Esophagus squamous epithelium (tissue), 5 donors: Measurements from ENCODE around the gene SRR. TPM values are rescaled to one million over a fixed set of nuclear protein-coding genes. Genes with fewer than 3 reads are reported as not detected.

Source experiments
- DNase-seq: peaks from one replicate; lab custom pipeline; 2025; lab: John Stamatoyannopoulos, UW
- H3K27ac ChIP-seq, 4 donors: fragments of 200-600 bp; sonication (generic); one replicate each; pipeline ENCODE4 v1.5.1; 2016 to 2019; ENCODE audit warnings: mild to moderate bottlenecking in 1 of 4
- H3K27me3 ChIP-seq, 4 donors: fragments of 200-600 bp; sonication (generic); 1 replicate in 3 of 4; 2 replicates in 1 of 4; pipeline versions ENCODE4 v1.5.1 to v1.6.0; 2017 to 2021; ENCODE audit warnings: antibody characterized with exemption in 1 of 4
- H3K36me3 ChIP-seq, 3 donors: fragments of 200-600 bp; sonication (generic); one replicate each; pipeline ENCODE4 v1.5.1; 2016 to 2019
- H3K4me1 ChIP-seq, 3 donors: fragments of 200-600 bp; sonication (generic); one replicate each; pipeline ENCODE4 v1.5.1; 2017 to 2019
- H3K4me3 ChIP-seq, 4 donors: fragments of 200-600 bp; sonication (generic); 1 replicate in 3 of 4; 2 replicates in 1 of 4; pipeline ENCODE4 v1.5.1; 2016 to 2019; ENCODE audit warnings: mild to moderate bottlenecking in 2 of 4, moderate library complexity in 1 of 4
- H3K9me3 ChIP-seq, 3 donors: fragments of 200-600 bp; sonication (generic); one replicate each; pipeline ENCODE4 v1.5.1; 2016 to 2019
- CTCF ChIP-seq, 6 experiments: fragments of 450-650 bp in 4 of 6; fragments of 200-600 bp in 2 of 6; sonication (generic) in 2 of 6; IDR thresholded peaks; one replicate each; pipeline ENCODE4 v1.5.1; 2016 to 2019; ENCODE audit warnings: antibody characterized with exemption in 6 of 6, mild to moderate bottlenecking in 4 of 6, moderate library complexity in 4 of 6
- POLR2A ChIP-seq, 4 donors: fragments of 450-650 bp; IDR thresholded peaks; one replicate each; pipeline ENCODE4 v1.6.1; 2017; ENCODE audit warnings: antibody characterized with exemption in 4 of 4, mild to moderate bottlenecking in 4 of 4, moderate library complexity in 3 of 4
- WGBS, 2 donors: methylation state at CpG; one replicate each; pipeline ENCODE4 v1.1.5; 2018; 5-methylcytosine and 5-hydroxymethylcytosine counted together
- intact Hi-C: fragments of 100-400 bp; cut with DNase I; formaldehyde crosslinking; loops from one replicate; pipeline ENCODE4 v1.15.0; 2022
- total RNA-seq, 4 donors: library from RNA; depleted of rRNA; stranded (reverse); fragments of >200 nt; gene quantifications; one replicate each; pipeline ENCODE4 v1.1.0, GENCODE V29; 2016
- donor health status: DM: yes; HTN: yes; CAD: no.

Gene SRR
- total RNA-seq, 4 donors from 2014 or later = 8.7 to 34.8 (median 15.8) TPM

- DNase-seq = no peak
- TF ChIP-seq POLR2A (IDR thresholded peaks at IDR 0.05) = no peak
- TF ChIP-seq CTCF (IDR thresholded peaks at IDR 0.05) = no peak
- peaks cover 23 to 97% (median 32%) of the 10 kb centered on the region in 3 donors for H3K36me3 ChIP-seq
- WGBS, 2 donors = 80 to 92% methylated on average over 9 of the region's 9 CpGs
- intact Hi-C loops = no loop called here
- no peaks in the 10 kb centered on the region for H3K9me3 ChIP-seq
- peaks cover 0 to 7% (median 0%) of the 10 kb centered on the region in 3 donors for H3K4me1 ChIP-seq
- H3K27me3 ChIP-seq = no peaks in the 10 kb centered on the region
- H3K27ac ChIP-seq = no peak overlapping the region
- H3K4me3 ChIP-seq = no peak overlapping the region
Observed at GRCh38 chr17:2279707-2280106, 24.0 kb upstream of the SRR start.

DNA sequence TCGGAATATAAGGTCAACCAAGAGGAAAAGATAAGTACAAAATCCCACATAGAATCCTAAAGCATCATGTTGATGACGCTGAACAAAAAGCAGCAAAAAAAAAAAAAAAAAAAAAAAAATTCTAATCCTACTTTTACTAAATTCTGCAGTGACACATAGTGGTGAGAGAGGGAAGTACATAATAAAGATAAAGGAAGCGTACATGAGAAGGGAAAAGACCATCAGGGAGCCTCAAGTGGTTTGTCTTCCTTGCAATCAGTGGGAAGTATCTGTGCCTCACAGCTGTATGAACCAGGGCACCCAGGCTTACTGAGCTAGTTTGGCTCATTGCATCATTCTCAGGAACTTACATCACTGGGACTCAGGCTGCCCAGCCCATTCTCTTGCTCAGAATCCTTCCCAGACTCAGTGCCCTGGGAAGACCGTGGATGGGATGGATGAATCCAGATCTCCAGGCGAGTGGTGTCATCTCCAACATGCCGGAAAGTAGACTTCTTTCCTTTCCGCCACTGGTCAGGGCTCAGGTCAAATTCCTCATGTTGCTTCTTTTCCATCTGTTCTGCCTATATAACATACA, 21.4 kb upstream of the SRR start:
- TF ChIP-seq CTCF (IDR thresholded peaks at IDR 0.05) (peak; percentile 28 to 67 (median 60)), POLR2A (IDR thresholded peaks at IDR 0.05) (no peak)
- Histone ChIP-seq H3K36me3 (peaks cover 23 to 100% (median 32%) of the 10 kb centered on the region in 3 donors), H3K27ac (peak overlapping the region in 1 of 4 donors; percentile 30), H3K27me3 (no peaks in the 10 kb centered on the region), H3K9me3 (no peaks in the 10 kb centered on the region), H3K4me3 (no peak overlapping the region), H3K4me1 (no peaks in the 10 kb centered on the region)
- intact Hi-C loops = no loop called here
- WGBS, 2 donors = 57 to 59% methylated on average over 7 of the region's 7 CpGs
- DNase-seq = no peak

DNA sequence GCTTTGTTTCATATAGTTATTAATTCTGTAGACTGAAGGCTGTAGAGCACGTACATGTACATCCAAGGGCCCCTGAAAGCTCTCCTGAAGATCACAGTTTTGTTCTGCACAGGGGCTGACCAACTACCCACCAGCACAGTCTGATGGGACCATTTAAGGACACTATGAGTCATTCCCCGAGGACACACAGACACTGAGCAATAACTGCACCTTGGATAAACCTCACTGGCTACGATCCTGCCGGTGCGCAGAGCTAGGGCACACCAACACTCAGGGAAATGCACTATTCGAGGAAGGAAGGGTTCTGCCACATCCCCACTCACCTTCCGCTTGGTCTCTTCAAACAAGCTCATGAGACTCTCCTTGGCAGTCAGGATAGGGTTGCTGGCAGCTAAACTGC, 20.4 kb upstream of the SRR start:
- Histone ChIP-seq H3K9me3 (no peaks in the 10 kb centered on the region), H3K4me3 (no peak overlapping the region), H3K36me3 (peaks cover 23 to 100% (median 32%) of the 10 kb centered on the region in 3 donors), H3K4me1 (no peaks in the 10 kb centered on the region), H3K27me3 (no peaks in the 10 kb centered on the region), H3K27ac (no peak overlapping the region)
- intact Hi-C loops = no loop called here
- WGBS, 2 donors = 76 to 85% methylated on average over 5 to 7 of the region's 7 CpGs
- DNase-seq = no peak
- TF ChIP-seq POLR2A (IDR thresholded peaks at IDR 0.05) = no peak

DNA sequence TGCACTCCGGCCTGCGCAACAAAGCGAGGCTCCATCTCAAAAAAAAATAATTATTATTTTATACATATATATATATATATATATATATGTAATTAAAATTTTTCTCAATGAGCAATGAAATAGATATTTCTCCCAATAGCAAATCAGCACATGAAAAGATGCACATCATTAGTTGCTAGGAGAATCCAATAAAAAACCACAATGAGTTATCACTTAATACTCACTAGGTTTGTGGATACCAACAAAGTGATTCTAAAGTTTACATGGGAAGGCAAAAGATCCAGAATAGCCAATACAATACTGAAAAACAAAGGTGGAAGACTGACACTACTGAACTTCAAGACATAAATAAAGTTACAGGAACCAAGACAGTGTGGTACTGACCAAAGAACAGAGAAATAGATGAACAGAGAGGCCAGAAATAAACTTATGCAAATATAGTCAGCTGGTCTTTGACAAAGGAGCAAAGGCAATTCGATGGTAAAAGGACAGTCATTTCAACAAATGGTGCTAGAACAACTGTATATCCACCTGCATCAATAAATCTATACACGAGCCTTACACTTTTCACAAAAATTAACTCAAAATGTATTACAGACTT, 13.8 kb upstream of the SRR start:
- intact Hi-C loops = no loop called here
- 90% methylated on average over 5 of the region's 5 CpGs for WGBS, 2 donors
- Histone ChIP-seq H3K27ac (no peak overlapping the region), H3K36me3 (peaks cover 0 to 100% (median 12%) of the 10 kb centered on the region in 3 donors), H3K27me3 (no peaks in the 10 kb centered on the region), H3K4me1 (no peaks in the 10 kb centered on the region), H3K9me3 (no peaks in the 10 kb centered on the region), H3K4me3 (no peak overlapping the region)
- TF ChIP-seq POLR2A (IDR thresholded peaks at IDR 0.05) = no peak
- no peak for TF ChIP-seq CTCF (IDR thresholded peaks at IDR 0.05)
- DNase-seq = no peak

DNA sequence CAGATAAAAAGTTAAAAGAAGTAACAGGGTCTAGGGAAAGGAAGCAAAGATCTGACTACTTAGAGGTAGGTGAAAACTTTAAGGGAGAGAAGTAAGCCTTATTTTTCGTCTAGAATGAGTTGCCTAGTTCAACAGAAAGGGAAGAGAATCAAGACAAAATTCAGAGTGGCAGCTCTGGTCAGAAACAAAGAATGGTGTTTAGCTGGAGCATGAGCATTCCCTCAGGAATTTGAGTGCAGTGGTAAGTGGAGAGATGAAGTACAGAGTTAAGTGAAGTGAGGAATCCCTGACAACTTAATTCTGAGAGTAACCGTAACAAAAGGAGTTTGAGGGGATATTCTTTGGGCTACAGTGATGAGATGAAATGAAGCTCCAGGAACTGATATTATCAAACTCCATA, 11.7 kb upstream of the SRR start:
- DNase-seq = no peak
- no peak overlapping the region for H3K27ac ChIP-seq
- no peaks in the 10 kb centered on the region for H3K27me3 ChIP-seq
- peaks cover 6 to 100% (median 12%) of the 10 kb centered on the region in 3 donors for H3K36me3 ChIP-seq
- 86 to 89% methylated on average over 2 of the region's 2 CpGs for WGBS, 2 donors
- no peaks in the 10 kb centered on the region for H3K9me3 ChIP-seq
- intact Hi-C loops = no loop called here
- TF ChIP-seq POLR2A (IDR thresholded peaks at IDR 0.05) (no peak), CTCF (IDR thresholded peaks at IDR 0.05) (no peak)
- H3K4me1 ChIP-seq = peaks cover 6 to 18% (median 9%) of the 10 kb centered on the region in 3 donors
- no peak overlapping the region for H3K4me3 ChIP-seq
